Left ventricle myocardium superior (tissue), 1 donor: ENCODE data around the gene GBE1. TPM values are rescaled to one million over a fixed set of nuclear protein-coding genes. Genes with fewer than 3 reads are reported as not detected.
A peak's percentile ranks its signal among the peaks of the same experiment; 100 is the strongest.
"Not testable (repeated sequence)": the region's sequence is repeated elsewhere in the genome, so short reads cannot be mapped to it uniquely, and the experiment has no call there.

Experiments used
- ATAC-seq: fragments of 200-7000 bp; cut with Tn5 transposase; one replicate; pipeline ENCODE4 v1.9.1; 2020; ENCODE audit warnings: mild to moderate bottlenecking, moderate library complexity
- DNase-seq: peaks from one replicate; pipeline ENCODE4 v3.0.0-alpha.2; 2020
- intact Hi-C: fragments of 100-400 bp; cut with micrococcal nuclease; formaldehyde crosslinking; loops from one replicate; pipeline ENCODE4 v1.11.0; 2022
- total RNA-seq: library from RNA; stranded (reverse); fragmentation: NEBNext Ultra II Directional; extraction: Animal tissue kit (Norgen Biotek cat#: 25700); gene quantifications from one replicate; pipeline ENCODE4 v1.2.1, GENCODE V29; 2021
- donor health status: DM: no; HTN: yes; CAD: no; lungs with severe emphysema.

Gene GBE1
- total RNA-seq, 1 donor from 2014 or later = 72.4 TPM

DNA sequence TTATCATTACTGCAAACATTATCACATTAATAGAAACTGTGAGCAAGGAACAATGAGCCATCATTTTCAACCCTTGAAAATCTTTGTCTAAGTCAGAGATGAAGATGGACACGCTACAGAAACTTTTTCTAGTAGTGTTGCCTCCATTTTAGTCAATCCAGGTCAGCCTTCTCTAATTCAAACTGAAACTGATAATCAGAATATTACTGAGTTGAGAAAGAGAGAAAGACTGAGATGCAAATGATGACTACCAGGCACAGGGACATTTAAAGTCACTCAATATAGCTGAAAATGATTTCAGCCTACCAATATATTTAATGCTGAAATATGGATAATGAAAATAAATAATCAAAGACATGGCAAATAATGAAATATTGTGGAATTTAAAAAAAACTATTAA lies 261.4 kb downstream of the GBE1 start:
- intact Hi-C loops = no loop called here
- ATAC-seq (no peak), DNase-seq (no peak)

DNA sequence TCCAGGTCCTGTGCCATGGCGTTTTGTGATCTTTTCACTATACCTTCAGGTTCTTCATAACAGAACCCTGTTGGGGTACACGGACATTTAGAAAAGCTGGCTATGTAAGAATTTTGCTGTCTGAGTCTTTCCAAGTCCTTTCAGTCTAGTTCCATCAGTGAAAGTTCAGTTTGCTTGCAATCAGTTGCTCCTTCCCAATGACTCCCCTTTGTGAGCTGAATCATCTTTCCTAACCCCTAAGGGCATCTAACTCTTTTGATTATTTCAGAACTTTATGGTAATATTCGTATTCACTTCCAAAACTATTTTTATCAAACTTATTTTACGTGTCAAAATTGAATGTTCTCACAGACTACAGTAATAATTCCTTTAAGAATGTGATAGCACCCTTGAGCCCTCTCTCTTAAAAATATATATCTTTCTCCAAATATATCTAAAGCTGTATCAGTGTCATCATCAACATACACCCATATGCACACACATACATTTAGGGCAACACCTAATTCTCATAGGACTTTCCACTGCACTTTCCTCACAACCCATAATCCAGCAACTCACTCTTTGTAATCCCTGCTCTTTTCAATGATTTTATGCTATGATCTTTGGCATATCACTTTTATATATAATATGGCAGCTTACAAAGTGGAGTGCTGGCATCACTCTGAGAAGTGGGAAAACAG lies 263.7 kb downstream of the GBE1 start:
- intact Hi-C loops = no loop called here
- ATAC-seq = no peak
- DNase-seq = no peak

DNA sequence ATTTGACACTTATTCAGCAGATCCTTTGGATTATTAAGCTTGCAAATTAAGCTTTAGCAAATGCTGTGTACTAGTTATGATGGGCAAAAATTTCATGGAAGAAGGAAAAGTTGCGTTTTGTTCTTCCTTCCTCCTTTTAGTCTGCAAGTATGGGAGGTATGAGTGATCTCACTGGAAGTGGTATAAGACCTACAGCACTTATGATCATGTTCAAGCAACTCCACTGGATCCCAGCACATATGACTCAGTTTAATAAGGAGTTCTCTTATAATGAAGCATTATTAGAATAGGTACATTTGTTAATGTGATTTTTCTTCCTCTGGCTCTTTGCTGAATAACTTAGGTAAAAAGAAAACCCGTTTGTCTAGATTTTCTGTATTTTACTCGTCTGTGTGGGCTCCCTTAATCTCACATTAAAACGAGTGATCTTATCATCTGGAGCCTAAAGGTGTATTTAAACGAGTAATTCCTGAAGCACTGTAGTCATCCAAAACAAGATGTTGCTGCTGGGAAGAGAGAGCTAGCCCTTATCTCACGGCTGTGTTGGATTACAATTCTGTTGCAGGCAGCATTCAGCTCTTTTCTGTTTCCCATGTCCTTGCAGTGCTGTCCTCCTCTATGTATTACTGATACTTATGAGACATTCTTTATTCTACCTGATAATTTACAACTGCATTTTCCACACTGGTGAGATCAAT lies 264.9 kb downstream of the GBE1 start:
- intact Hi-C loops = no loop called here
- no peak for DNase-seq
- ATAC-seq = peak; percentile 73

DNA sequence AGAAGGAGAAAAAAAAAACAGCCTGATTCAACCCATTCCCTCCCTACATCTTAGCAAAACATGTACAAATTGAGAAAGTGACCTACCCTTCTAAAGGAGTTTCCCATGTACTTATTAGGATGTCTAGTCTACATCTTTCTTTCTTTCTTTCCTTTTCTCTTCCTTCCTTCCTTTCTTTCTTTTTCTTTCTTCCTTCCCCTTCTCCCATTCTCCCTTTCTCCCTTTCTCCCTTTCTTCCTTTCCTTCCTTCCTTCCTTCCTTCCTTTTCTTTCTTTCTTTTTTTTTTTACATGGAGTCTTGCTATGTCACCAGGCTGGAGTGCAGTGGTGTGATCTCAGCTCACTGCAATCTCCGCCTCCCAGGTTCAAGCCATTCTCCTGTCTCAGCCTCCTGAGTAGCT lies 269.0 kb downstream of the GBE1 start:
- DNase-seq, ATAC-seq, intact Hi-C loops: not testable (repeated sequence)

DNA sequence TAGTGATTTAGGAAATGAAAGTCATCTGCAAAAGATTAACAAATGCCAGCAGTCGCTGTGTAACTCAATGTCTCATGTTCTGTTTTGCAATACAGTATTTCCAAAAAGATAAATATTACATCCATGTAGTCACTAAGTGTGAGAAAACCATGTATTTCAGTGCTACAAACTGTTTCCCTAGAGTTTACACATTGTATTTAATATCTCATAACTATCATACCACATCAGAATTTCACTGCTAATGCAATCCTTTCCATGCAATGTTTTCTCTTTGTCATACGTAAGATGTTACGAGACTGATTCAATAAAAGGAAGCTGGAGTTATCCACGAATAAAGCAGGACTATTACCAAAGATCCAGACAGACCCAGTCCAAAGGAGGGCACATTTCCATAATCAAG lies 269.4 kb downstream of the GBE1 start:
- intact Hi-C loops = no loop called here
- peak; percentile 65 for ATAC-seq

DNA sequence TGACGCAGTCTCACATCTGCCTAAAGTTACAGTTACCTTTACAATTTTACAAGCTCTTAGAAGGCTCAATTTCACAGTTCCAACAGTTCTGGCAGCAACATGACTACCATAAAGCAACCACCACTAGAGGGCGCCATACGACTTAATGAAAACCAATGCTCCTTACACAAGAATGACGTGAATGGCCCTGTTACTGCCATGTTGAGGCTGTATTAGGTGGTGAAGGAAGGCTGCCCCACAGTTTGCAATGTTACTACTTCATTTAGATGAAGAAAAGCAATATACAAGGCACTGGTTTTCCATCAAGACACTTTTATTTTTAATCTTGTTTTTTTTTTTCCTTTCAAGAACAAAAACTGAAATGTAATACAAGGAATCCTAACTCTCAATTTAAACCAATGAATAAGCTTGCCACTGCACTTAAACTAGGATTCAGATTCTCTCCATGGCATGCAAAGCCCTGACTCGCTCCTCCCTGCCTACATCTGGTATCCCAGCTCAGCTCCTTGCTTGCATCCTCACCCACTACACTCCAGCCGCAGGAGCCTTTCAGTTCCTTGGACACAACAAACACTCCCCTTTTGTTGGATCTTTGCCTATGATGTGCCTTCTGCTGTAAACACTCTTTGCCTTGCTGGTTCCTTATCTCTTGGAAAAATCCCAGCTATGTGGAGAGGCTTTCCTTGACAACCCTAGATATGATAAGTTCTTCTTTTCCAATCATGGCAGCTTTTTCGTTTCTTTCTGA lies 270.7 kb downstream of the GBE1 start:
- intact Hi-C loops = no loop called here
- DNase-seq (peak; percentile 56), ATAC-seq (peak; percentile 85)

More for the DNA sequence above, 269.4 kb downstream of the GBE1 start:
- no peak for DNase-seq

DNA sequence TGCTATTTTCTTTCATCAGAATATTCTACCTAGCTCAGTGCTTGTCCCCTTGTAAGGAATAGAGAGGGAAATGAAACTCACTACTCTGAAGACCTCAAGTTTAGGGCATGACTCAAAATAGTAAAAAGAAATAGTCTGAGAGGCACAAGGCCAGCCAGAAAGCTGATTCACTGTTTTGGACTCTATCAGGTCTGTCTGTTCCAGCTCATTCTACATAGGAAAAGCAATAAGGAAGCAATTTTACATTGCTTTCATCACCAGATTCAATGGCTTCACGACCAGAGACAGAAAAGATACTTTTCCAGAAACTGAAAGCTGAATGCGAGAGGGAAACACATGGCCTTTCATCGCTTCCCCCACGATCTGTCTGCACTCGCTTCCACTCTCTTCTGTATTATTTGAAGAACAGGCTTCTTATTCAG lies 276.0 kb downstream of the GBE1 start:
- no peak for DNase-seq
- intact Hi-C loops = no loop called here
- ATAC-seq = peak; percentile 82

DNA sequence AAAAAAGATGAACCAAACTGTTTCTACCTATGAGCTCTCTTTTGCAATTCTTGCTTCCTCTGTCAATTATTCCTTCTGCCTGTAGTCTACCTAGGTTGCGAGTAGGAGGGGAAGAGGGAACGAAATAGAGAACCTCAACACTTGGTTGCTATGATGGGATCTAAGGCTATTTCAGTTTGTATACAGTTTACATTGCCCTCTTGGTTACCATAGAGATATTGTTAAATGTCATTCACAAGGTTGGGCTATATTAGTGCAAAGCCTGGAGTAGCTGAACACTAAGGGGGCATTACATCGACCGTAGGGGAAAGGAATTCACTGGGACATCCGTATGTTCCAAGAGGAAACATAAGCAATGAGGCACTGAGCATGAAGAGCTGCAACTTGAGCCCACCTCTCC lies 276.9 kb downstream of the GBE1 start:
- ATAC-seq = peak; percentile 81

DNA sequence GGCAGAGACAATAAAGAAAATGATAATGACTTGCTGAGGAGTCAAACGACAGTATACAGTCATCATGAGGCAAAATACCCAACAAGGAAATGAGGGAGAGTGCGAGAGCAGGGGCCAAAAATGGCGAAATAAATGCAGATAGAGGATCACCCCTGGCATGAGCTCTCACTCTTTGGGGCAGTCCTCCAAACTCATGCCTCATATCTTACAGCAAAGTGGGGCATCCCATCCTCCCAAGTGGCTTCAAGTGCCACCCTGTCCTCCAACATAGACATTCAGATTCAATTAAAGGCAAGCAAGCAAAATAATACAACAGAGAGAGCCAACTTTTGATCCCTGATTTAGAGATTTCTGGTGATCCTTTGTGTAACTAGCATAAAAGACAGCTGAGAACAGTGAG lies 278.4 kb downstream of the GBE1 start:
- peak; percentile 58 for ATAC-seq
- intact Hi-C loops = no loop called here
- DNase-seq = no peak

More for the DNA sequence above, 276.9 kb downstream of the GBE1 start:
- intact Hi-C loops = no loop called here
- DNase-seq = no peak

DNA sequence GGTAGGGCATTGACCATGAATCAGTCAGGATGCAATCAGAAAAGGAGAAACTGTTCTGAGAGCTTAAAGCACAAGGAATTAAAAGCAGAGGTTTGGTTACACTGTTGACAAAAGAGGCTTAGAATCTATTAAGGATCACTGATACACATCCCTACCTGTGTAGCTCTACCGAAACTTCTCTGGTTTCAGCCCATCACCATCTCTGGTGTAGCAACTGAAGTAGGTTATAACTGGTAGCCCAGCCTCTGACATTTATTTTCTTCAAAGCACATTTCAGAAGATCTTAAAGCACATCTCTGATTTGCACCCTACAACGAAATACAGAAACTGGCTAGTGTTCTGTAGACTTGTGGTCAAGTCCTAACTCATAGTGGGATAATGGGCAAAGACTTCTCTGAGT lies 283.7 kb downstream of the GBE1 start:
- DNase-seq = no peak
- no peak for ATAC-seq
- intact Hi-C loops = no loop called here

DNA sequence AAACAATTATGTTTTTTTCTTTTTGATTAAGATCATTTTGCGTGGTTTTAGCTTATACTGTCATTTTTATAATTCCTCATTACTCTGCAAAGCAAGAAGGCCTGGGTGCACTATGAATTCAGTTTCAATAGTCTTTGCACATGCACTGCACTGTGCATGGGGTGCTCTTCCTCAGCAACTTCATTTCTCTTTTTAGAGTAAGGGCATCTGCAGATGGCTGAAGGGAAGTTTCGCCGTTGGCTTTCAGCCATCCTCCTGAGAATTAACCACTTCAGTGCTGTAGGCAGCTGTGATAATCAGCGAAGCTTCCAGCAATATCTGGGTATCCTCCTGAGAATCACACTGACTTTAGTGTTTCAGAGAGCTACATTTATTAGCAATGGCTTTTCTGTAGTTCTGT lies 284.8 kb downstream of the GBE1 start:
- peak; percentile 26 for DNase-seq
- ATAC-seq = peak; percentile 19
- intact Hi-C loops = no loop called here

DNA sequence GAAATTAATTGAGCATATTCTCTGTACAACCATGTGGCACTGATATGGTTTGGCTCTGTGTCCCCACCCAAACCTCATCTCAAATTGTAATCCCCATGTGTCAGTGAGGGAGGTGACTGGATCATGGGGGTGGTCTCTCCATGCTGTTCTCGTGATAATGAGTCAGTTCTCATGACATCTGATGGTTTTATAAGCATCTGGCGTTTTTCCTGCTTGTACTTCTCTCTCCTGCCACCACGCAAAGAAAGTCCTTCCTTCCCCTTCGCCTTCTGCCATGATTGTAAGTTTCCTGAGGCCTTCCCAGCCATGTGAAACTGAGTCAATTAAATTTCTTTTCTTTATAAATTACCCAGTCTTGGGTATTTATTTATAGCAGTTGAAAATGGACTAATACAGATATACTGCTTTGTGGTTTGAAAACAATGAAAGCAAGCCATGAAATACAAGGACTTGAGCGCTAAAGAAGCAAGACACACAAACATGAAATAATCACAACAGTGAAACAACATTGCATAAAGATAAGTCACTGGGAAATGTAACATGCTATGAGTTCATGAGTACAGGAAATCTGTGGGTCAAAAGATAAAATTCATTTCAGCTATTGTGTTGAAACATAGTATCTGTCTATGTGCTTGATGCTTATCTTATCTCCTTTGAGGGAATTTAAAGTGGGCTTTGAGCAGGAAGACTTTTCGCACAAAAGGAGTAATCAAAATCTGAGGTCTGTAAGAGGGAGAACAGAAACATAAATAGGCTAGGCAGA lies 288.7 kb downstream of the GBE1 start:
- intact Hi-C loops = no loop called here
- no peak for DNase-seq
- ATAC-seq = no peak

DNA sequence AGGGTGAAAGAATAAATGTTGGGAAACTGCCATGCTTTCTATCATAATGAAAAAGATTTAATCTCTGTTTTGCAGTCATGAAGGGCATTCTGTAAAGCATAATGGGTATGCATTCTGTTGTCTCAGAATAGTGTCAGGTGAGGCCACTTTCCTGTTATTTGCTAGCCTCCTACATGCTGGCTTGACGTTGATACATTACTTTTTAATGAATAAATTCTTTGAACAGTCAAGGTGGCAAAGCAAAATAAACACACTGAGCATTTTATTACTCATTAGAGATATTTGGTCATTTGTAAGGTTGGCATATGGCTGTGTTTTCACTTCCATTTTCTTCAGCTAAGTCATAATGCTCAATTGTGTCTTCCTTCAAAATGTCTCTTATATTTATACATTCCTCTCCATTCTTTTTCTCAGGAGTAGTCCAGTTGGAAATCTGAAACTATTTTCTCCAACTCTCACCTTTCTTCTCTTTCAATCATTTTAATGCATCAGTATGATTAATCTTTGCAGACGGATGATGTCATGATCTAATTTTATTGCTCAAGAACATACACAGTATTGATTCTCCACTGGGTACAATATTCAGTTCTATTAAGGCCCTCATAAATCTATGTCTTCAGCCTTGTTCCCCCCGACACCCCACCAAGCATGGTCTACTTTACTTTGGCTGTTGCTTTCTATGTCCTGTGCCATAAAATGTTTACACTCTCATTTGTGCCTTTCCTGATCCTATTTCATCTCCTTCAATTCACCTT lies 290.7 kb downstream of the GBE1 start:
- DNase-seq (no peak), ATAC-seq (no peak)
- intact Hi-C loops = no loop called here

DNA sequence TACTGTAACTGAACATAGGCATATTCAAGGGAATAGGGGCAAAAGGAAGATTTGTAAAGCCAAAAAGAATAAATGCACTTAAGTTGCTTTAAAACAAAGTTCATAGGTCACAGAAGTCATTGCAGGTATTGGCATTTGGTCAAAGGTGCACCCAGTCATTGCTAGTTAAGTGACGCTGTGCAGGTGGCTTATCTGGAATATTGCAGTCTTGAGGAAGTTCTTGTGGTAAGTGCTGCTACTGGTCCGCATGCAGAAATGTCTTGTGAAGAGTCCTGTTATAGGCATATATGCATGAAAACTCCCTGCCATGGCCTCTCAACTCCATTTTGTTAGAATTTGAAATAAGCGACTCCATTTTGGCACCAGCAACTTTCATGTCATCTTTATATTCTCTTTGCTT lies 293.1 kb downstream of the GBE1 start:
- ATAC-seq (no peak), DNase-seq (no peak)
- intact Hi-C loops = no loop called here

DNA sequence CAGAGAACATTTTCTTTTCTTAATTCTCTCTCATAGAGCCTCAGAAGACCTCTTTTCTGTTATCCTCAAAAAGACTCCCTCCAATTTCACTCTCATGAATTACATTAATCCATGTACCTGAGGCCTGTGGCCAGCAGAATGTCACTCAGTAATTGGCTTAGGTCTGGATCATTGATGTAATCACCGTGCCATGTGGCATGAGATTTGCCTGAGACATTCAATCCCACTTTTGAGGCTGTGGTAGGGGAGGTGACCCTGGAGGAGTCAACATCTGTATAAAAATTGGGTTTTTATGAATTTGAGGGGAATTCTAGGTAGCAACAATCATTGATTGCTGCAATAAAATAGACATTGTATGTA lies 295.3 kb downstream of the GBE1 start:
- DNase-seq (no peak), ATAC-seq (no peak)
- intact Hi-C loops = no loop called here

DNA sequence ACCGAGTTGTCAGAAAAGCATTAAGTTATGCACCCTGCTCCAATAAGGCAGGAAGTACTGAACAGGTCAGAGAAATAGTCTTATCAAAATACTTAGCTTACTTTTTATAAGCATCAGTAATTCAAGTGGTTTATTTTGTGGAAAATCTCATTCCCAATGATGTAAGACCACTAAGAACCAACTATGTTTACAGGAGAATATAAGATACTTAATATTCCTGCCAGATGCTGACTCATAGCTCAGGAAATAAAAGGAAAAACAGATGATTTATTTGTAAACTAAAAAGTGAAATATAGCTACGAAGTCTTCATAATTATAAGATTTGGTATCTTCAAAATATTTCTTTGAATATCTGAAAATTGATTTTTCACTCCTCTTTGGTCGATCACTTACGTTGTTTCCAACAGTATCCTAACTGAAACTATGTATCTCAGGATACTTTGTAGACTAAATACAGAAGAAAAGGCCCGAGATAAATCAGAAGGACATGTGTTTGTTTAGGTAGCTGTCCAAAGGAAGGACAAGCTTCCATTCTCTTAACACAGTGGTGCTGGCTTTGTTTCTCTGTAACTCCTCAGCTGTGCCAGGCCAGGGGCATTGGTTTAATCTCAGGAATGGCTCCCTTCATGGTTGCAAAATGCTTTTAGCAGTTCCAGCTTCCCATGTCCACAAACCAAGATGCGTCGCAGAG lies 295.8 kb downstream of the GBE1 start:
- DNase-seq = no peak
- intact Hi-C loops = no loop called here
- ATAC-seq = no peak

DNA sequence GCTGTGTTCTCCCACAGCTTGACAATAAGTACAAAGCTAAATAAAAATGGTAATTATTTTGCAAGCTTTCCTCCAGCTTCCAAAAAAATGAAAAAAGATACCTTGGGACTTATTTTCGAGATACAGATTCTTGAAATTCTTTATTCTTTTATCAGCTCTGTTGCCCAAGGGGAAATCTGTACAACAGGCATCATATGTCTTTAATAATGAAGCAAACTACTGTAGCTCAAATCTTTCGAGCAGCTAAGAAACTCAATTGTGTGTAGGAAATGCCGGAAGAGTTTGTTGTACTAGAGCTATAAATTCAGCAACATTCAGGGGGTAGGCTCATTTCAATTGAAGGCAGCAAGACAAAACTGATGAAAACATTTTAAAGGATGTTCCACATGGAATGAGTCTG lies 297.7 kb downstream of the GBE1 start:
- ATAC-seq (no peak), DNase-seq (no peak)
- intact Hi-C loops = no loop called here

DNA sequence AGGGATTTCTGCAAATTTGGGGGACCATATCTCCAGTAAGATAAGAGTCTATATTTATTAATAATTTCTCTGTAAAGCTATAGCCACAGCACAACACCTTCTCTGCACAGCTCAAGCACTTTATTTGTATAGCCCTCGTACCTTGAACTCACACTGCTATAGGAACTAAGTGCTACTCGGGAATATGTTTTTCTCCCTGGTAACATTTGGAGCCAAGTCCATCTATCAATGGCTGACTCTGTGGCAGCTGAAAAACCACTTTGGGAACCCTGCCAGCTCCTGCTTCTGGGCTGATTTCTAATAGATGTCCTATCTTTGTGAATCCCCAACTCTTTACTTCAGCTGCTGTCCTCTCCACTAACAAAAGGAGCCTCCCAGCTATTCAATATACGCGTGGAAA lies 298.5 kb downstream of the GBE1 start:
- DNase-seq (no peak), ATAC-seq (no peak)
- intact Hi-C loops = no loop called here
